Kidney (tissue), 14 donors: ENCODE results near the gene GP5. TPM values are rescaled to one million over a fixed set of nuclear protein-coding genes. Genes with fewer than 3 reads are reported as not detected.
A peak's percentile ranks its signal among the peaks of the same experiment; 100 is the strongest.

Experiments
- DNase-seq, 5 donors: peaks; one replicate each; pipeline ENCODE4 v3.0.0-alpha.2; 2013 to 2020
- FAIRE-seq: peaks from 2 replicates; lab custom pipeline; 2012; peaks lifted over from hg19 to GRCh38; lab: Jason Lieb, UNC
- H3K27ac ChIP-seq, 2 donors: one replicate each; pipeline ENCODE4 v1.7.0; 2013; ENCODE audit warnings: low read depth in 2 of 2, low read length in 2 of 2, inconsistent platforms in 1 of 2
- H3K27me3 ChIP-seq: one replicate; pipeline ENCODE4 v1.7.1; 2013; ENCODE audit warnings: low read length, inconsistent platforms; ENCODE audit not compliant: control insufficient read depth, insufficient read depth
- H3K36me3 ChIP-seq, 3 donors: one replicate each; pipeline versions ENCODE4 v1.7.0 to v1.7.1; 2013; ENCODE audit warnings: low read length in 3 of 3, control low read depth in 1 of 3, inconsistent platforms in 1 of 3; ENCODE audit not compliant: insufficient read depth in 3 of 3, control insufficient read depth in 2 of 3
- H3K4me1 ChIP-seq, 3 donors: one replicate each; pipeline versions ENCODE4 v1.7.0 to v1.7.1; 2013; ENCODE audit warnings: low read length in 3 of 3, inconsistent platforms in 1 of 3, low read depth in 1 of 3; ENCODE audit not compliant: control insufficient read depth in 2 of 3, insufficient read depth in 2 of 3
- H3K4me3 ChIP-seq, 3 donors: one replicate each; pipeline versions ENCODE4 v1.7.0 to v1.8.1; 2013; ENCODE audit warnings: low read length in 3 of 3, control low read depth in 1 of 3, inconsistent platforms in 1 of 3
- H3K9ac ChIP-seq, 3 donors: one replicate each; pipeline versions ENCODE4 v1.7.0 to v1.7.1; 2013; ENCODE audit warnings: low read length in 3 of 3, control low read depth in 1 of 3, inconsistent platforms in 1 of 3
- H3K9me3 ChIP-seq, 3 donors: one replicate each; pipeline versions ENCODE4 v1.7.0 to v1.7.1; 2013; ENCODE audit warnings: low read length in 3 of 3, control low read depth in 1 of 3, inconsistent platforms in 1 of 3; ENCODE audit not compliant: control insufficient read depth in 2 of 3, insufficient read depth in 1 of 3
- CTCF ChIP-seq: IDR thresholded peaks from 3 replicates; pipeline ENCODE4 v1.5.1; 2012; ENCODE audit warnings: mild to moderate bottlenecking, moderate library complexity, borderline replicate concordance; ENCODE audit not compliant: insufficient read depth; ENCODE audit errors: extremely low read depth
- intact Hi-C: fragments of 100-400 bp; cut with DNase I; formaldehyde crosslinking; loops from one replicate; pipeline ENCODE4 v1.11.1; 2022
- polyA plus RNA-seq: library from polyadenylated mRNA; stranded (reverse); fragments of 350-450 nt; fragmentation: Illumina TruSeq; extraction: RNeasy Lipid Tissue Mini Kit (QIAGEN cat#74804); gene quantifications from one replicate; pipeline ENCODE4 v1.2.3, GENCODE V29; 2014; ENCODE audit warnings: low read depth, low replicate concordance; ENCODE audit not compliant: insufficient read depth
- total RNA-seq: library from RNA; stranded (reverse); fragmentation: NEBNext Ultra II Directional; extraction: Animal tissue kit (Norgen Biotek cat#: 25700); gene quantifications from one replicate; pipeline ENCODE4 v1.2.1, GENCODE V29; 2021
- donor health status: control.
- donor health status: control.
- donor health status: control.
- donor health status: control.
- donor health status: control.
- donor health status: DM: yes; HTN: yes; CAD: no.
- donor health status: Normal renal cell carcinoma (clear cell type).

The GP5 gene
- total and polyA plus RNA-seq, 2 donors from 2014 or later, result 0.22 TPM; not detected in 1

GRCh38 chr3:194346621-194347020 is 52.4 kb downstream of the GP5 start:
- Histone ChIP-seq H3K27me3 (no peaks in the 10 kb centered on the region), H3K4me3 (no peak overlapping the region), H3K9ac (no peak overlapping the region), H3K4me1 (no peaks in the 10 kb centered on the region), H3K36me3 (no peaks in the 10 kb centered on the region), H3K9me3 (no peaks in the 10 kb centered on the region), H3K27ac (no peak overlapping the region)
- no peak for FAIRE-seq
- no peak for DNase-seq
- TF ChIP-seq CTCF, result no peak
- intact Hi-C loops, result loop anchor here (10.0 kb wide), 1 partner anchor 48 kb away; the partner anchor contains the start of gene GP5

GRCh38 chr3:194346035-194346434 is 53.0 kb downstream of the GP5 start:
- no peak for FAIRE-seq
- Histone ChIP-seq H3K4me3 (no peak overlapping the region), H3K4me1 (no peaks in the 10 kb centered on the region), H3K36me3 (no peaks in the 10 kb centered on the region), H3K9me3 (no peaks in the 10 kb centered on the region), H3K27me3 (no peaks in the 10 kb centered on the region), H3K27ac (no peak overlapping the region), H3K9ac (no peak overlapping the region)
- intact Hi-C loops, result loop anchor here (10.0 kb wide), 1 partner anchor 49 kb away; the partner anchor contains the start of gene GP5
- DNase-seq, result peak in 1 of 5 donors; percentile 56
- no peak for TF ChIP-seq CTCF

Other genes with a start within 250 kb of the GP5 start
- 0.72 TPM for gene CPN2, start 47.9 kb downstream of the GP5 start, total RNA-seq
- gene CPN2, start 47.9 kb downstream of the GP5 start, polyA plus RNA-seq, result 15.8 TPM
- gene LRRC15, start 29.5 kb downstream of the GP5 start, total RNA-seq, result 0.63 TPM
- 0.09 TPM for gene LRRC15, start 29.5 kb downstream of the GP5 start, polyA plus RNA-seq
- gene ATP13A3, start 87.7 kb upstream of the GP5 start, total RNA-seq, result 103 TPM
- 15.3 TPM for gene ATP13A3, start 87.7 kb upstream of the GP5 start, polyA plus RNA-seq
- gene TMEM44, start 234.2 kb upstream of the GP5 start, total RNA-seq, result 15.7 TPM
- 7.0 TPM for gene TMEM44, start 234.2 kb upstream of the GP5 start, polyA plus RNA-seq